Esophagus squamous epithelium (tissue), 4 donors: ENCODE data around the gene SEC14L5.

Experiments
- POLR2A ChIP-seq, 4 donors: fragments of 450-650 bp; IDR thresholded peaks; one replicate each; pipeline ENCODE4 v1.6.1; 2017; ENCODE audit warnings: antibody characterized with exemption in 4 of 4, mild to moderate bottlenecking in 4 of 4, moderate library complexity in 3 of 4
- TF ChIP-seq, protein P1 (sequence below), 6 experiments: fragments of 450-650 bp in 4 of 6; fragments of 200-600 bp in 2 of 6; sonication (generic) in 2 of 6; IDR thresholded peaks; one replicate each; pipeline ENCODE4 v1.5.1; 2016 to 2019; ENCODE audit warnings: antibody characterized with exemption in 6 of 6, mild to moderate bottlenecking in 4 of 6, moderate library complexity in 4 of 6

DNA sequence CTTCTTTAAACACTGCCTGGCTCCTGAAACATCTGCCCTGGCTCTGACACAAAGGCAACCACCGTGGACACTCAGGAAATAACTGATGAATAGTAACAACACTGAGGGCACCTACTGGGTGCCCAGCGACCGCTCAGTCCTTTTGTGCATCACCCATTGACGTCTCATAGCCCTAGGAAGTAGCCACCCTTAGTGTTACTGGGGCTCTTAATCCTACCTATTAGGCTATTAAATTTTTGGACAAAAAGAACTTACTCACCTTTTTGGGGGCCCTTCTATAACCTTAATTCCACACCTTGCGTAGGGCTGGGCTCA lies 32.9 kb upstream of the SEC14L5 start:
- TF ChIP-seq POLR2A (IDR thresholded peaks at IDR 0.05), result no peak
- TF ChIP-seq, protein P1, sequence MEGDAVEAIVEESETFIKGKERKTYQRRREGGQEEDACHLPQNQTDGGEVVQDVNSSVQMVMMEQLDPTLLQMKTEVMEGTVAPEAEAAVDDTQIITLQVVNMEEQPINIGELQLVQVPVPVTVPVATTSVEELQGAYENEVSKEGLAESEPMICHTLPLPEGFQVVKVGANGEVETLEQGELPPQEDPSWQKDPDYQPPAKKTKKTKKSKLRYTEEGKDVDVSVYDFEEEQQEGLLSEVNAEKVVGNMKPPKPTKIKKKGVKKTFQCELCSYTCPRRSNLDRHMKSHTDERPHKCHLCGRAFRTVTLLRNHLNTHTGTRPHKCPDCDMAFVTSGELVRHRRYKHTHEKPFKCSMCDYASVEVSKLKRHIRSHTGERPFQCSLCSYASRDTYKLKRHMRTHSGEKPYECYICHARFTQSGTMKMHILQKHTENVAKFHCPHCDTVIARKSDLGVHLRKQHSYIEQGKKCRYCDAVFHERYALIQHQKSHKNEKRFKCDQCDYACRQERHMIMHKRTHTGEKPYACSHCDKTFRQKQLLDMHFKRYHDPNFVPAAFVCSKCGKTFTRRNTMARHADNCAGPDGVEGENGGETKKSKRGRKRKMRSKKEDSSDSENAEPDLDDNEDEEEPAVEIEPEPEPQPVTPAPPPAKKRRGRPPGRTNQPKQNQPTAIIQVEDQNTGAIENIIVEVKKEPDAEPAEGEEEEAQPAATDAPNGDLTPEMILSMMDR (IDR thresholded peaks at IDR 0.05), result no peak
